ENCODE measurements around the gene CLMN.
"Not testable (repeated sequence)": the region's sequence is repeated elsewhere in the genome, so short reads cannot be mapped to it uniquely, and the experiment has no call there.

Gene CLMN

GRCh38 chr14:95283802-95284201 lies 35.9 kb downstream of the CLMN start:
- DNase-seq, result not testable (repeated sequence)

GRCh38 chr14:95282986-95283380 lies 36.7 kb downstream of the CLMN start:
- DNase-seq, result not testable (repeated sequence)

- no peak for DNase-seq
Observed at GRCh38 chr14:95282354-95282985, 37.2 kb downstream of the CLMN start.

GRCh38 chr14:95281560-95282176 lies 38.0 kb downstream of the CLMN start:
- DNase-seq, result no peak

GRCh38 chr14:95275494-95275893 lies 44.2 kb downstream of the CLMN start:
- DNase-seq, result no peak

- DNase-seq, result no peak
Observed at GRCh38 chr14:95274874-95275273, 44.8 kb downstream of the CLMN start.

- DNase-seq, result no peak
Observed at GRCh38 chr14:95274279-95274678, 45.4 kb downstream of the CLMN start.

GRCh38 chr14:95273001-95273978 lies 46.4 kb downstream of the CLMN start:
- DNase-seq, result no peak

- no peak for DNase-seq
Observed at GRCh38 chr14:95272057-95272456, 47.7 kb downstream of the CLMN start.

GRCh38 chr14:95270203-95270602 lies 49.5 kb downstream of the CLMN start:
- DNase-seq, result no peak

- DNase-seq, result no peak
Observed at GRCh38 chr14:95269493-95269892, 50.2 kb downstream of the CLMN start.

- no peak for DNase-seq
Observed at GRCh38 chr14:95268350-95268749, 51.4 kb downstream of the CLMN start.

- DNase-seq, result no peak
Observed at GRCh38 chr14:95267306-95267705, 52.4 kb downstream of the CLMN start.

- no peak for DNase-seq
Observed at GRCh38 chr14:95265106-95266094, 54.3 kb downstream of the CLMN start.

- DNase-seq, result no peak
Observed at GRCh38 chr14:95264271-95264973, 55.3 kb downstream of the CLMN start.

GRCh38 chr14:95263527-95264231 lies 56.0 kb downstream of the CLMN start:
- no peak for DNase-seq

GRCh38 chr14:95262511-95262891 lies 57.2 kb downstream of the CLMN start:
- no peak for DNase-seq

GRCh38 chr14:95261616-95262510 lies 57.8 kb downstream of the CLMN start:
- DNase-seq, result no peak

GRCh38 chr14:95260537-95261361 lies 59.0 kb downstream of the CLMN start:
- DNase-seq, result no peak
